ENCODE measurements around the gene LEFTY1. TPM values are rescaled to one million over a fixed set of nuclear protein-coding genes. Genes with fewer than 3 reads are reported as not detected.

Gene LEFTY1
- total and polyA plus RNA-seq, 2 donors (not counting 3 experiments of a cell fraction or from before 2014, with no cell fraction given) = not detected

GRCh38 chr1:225840223-225840610 is 48.7 kb downstream of the LEFTY1 start:
- Histone ChIP-seq H3K4me1 (ENCODE audit: control insufficient read depth, extremely low read depth, insufficient read depth, low read length) (no peaks in the 10 kb centered on the region), H3K36me3 (ENCODE audit: control insufficient read depth in 2 of 2, extremely low read depth in 1 of 2, insufficient read depth in 2 of 2, low read length in 2 of 2) (peaks cover 0 to 3% of the 10 kb centered on the region in 2 experiments), H3K9ac (replicated peaks; ENCODE audit: extremely low read depth, insufficient read depth, low read length) (no peak overlapping the region), H3K4me2 (ENCODE audit: insufficient read depth, low read length) (no peak overlapping the region), H3K9me1 (replicated peaks; ENCODE audit: control insufficient read depth, extremely low read depth, insufficient read depth, low read length) (no peaks in the 10 kb centered on the region), H2AFZ (ENCODE audit: low read depth, low read length) (no peak overlapping the region), H3K27ac (ENCODE audit: insufficient read depth, low read depth, low read length) (no peak overlapping the region), H3K79me2 (ENCODE audit: control insufficient read depth, insufficient read depth, low read length) (no peaks in the 10 kb centered on the region), H4K20me1 (replicated peaks; ENCODE audit: control insufficient read depth, extremely low read depth, insufficient read depth, low read length) (no peaks in the 10 kb centered on the region), H3K27me3 (ENCODE audit: control insufficient read depth in 2 of 2, insufficient read depth in 2 of 2, low read length in 2 of 2) (no peaks in the 10 kb centered on the region), H3K4me3 (replicated peaks in 1 of 3; ENCODE audit: insufficient read depth in 1 of 3, low read depth in 1 of 3, low read length in 3 of 3) (no peak overlapping the region), H3K9me3 (replicated peaks; ENCODE audit: control insufficient read depth, insufficient read depth, low read length) (no peaks in the 10 kb centered on the region)
- POLR2A ChIA-PET = no interaction called here
- BruUV-seq (replicated peaks) = no TSS peak
- CTCF ChIA-PET = interaction anchor here (1.1 to 2.2 kb wide), 2 partner anchors 69 to 366 kb away, joined by 5 to 7 read pairs; no protein-coding TSS in a partner anchor
- no peak for DNase-seq (ENCODE audit: low read depth, low spot score)
- dilution Hi-C loops (cut with MboI; ENCODE audit: extremely low pct_ligation_motif_present, low sequenced_read_pairs) = no loop called here
- no peak for FAIRE-seq
- TF ChIP-seq POLR2AphosphoS5 (IDR thresholded peaks at IDR 0.05; ENCODE audit: insufficient read depth, low read depth, low read length) (no peak), JUN (IDR thresholded peaks at IDR 0.05; ENCODE audit: borderline replicate concordance, insufficient read depth, insufficient read length, low read depth) (no peak), POLR2A (IDR thresholded peaks at IDR 0.05; ENCODE audit: low read depth, low read length) (no peak), MAX (IDR thresholded peaks at IDR 0.05; ENCODE audit: insufficient read depth, insufficient read length) (no peak), FOS (IDR thresholded peaks at IDR 0.05; ENCODE audit: borderline replicate concordance, insufficient read depth, low read length) (no peak), GATA2 (IDR thresholded peaks at IDR 0.05; ENCODE audit: insufficient read depth, insufficient read length, low read depth, low read length) (no peak), EZH2 (IDR thresholded peaks at IDR 0.05; ENCODE audit: borderline replicate concordance, low read depth, low read length, severe bottlenecking) (no peak), CTCF (IDR thresholded peaks at IDR 0.05; ENCODE audit: extremely low read depth in 1 of 2, insufficient read depth in 1 of 2, low read depth in 1 of 2, low read length in 2 of 2) (no peak), MYC (IDR thresholded peaks at IDR 0.05; ENCODE audit: low read depth, low read length) (no peak)
- intact Hi-C loops (cut with micrococcal nuclease) = no loop called here
